Jurkat, Clone E6-1 (cell line): ENCODE results near the gene PPARD.
"Not testable (repeated sequence)": the region's sequence is repeated elsewhere in the genome, so short reads cannot be mapped to it uniquely, and the experiment has no call there.

Experiments used
- DNase-seq: peaks from one replicate; pipeline ENCODE4 v3.0.0-alpha.2; 2011; ENCODE audit warnings: low read depth, low spot score
- H3K4me3 ChIP-seq: 2 replicates; pipeline ENCODE4 v1.5.1; 2011; ENCODE audit warnings: mild to moderate bottlenecking, low read length, control low read depth, moderate library complexity

PPARD gene

DNA sequence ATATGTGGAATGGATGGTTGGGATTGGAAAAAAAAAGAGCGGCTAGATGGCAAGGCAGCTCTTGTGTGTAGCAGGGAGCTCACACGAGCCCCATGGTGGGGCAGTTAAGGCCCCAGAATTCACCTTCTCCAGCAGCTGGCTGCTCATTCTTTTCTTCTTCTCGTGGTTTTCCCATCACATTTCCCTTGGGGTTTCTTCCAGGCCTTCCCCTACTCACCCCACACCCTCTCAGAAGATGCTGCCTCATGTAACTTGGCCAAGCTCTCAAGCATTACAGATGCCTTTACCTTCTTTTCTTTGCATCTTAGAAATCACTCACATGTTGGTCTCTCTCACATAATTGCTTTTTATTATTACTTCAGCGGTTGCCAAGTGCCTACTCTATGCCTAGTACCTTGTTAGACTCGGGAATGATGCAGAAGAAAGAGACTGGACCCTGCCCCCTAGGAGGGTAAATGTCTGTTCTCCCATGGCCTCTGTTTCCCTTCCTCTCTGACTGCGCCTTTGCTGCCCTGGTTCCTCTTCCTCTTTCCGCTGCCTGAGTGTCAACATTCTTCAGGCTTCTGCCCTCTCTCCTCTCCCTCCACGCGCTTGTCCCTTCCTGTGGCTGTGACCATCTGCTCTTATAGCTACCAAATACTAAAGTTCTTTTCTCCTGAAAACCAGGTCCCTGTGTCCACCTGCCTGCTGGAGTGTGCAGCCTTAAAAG is 28.6 kb downstream of the PPARD start:
- no peak overlapping the region for H3K4me3 ChIP-seq
- DNase-seq = no peak

DNA sequence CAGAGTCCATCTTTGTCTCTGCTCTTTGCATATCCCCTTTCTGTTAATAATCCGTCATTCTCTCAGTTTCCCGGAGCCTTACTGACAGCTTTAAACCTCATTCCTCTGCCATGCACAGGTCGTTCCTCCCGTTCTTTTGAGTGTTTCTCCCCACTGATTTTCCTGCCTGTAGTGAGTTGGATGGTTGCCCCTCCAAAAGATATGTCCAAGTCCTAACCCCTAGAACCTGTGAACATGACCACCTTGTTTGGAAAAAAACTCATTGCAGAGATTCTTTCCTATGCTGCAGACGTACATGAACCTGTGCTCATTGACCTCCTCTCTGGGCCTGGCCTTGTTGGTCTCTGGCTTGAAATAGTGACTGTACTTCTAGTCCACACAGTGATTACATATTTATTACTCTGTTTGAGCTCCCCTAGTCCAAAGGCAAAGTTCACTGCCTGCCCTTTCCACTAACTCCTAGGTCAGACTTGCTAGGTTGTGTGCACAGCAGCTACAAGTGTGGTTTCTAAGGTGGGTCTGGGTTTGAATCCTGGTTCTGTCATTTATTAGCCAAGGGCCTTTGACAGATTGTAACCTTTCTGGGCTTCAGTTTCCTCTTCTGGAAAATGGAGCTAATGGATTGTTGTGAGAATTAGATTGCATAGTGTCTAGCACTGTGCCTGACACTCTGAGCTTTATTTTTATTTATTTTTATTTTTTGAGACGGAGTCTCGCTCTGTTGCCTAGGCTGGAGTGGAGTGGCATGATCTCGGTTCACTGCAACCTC is 29.3 kb downstream of the PPARD start:
- no peak overlapping the region for H3K4me3 ChIP-seq
- no peak for DNase-seq

DNA sequence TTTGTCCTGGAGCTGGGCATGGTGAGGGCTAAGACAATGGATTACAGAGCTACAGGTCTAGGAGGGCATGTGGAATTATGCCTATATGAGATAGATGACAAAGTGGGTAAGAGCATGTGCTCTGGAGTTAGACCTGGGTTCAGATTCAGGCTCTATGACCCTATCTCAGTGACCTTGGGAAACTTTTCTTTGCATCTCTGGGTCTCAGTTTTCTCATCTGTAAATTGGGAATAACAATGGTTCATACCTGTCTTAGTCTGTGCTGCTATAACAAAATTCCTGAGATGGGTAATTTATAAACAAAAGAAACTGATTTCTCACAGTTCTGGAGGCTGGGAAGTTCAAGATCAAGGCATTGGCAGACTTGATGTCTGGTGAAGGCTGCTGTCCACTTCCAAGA is 30.3 kb downstream of the PPARD start:
- H3K4me3 ChIP-seq = no peak overlapping the region

DNA sequence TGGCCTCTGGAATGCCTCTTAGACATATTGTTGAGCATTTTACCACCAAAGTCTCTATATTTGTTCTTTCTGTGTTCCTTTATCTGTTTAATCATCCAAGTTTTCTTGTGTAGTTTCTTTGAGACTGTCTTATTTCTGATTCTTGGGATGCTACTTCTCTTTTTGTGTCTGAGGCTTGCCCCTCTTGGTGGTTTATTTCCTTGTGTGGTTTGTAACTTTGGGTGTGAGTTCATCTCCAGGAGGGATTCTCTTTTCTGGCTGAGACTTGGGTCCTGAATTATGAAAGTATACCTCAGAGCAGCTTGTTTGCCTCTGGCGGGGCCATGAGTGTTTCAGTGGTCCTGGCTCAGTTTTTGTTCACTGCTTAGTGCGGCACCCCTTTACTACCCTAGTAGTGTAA is 33.9 kb downstream of the PPARD start:
- H3K4me3 ChIP-seq = no peak overlapping the region

More for the DNA sequence above, 30.3 kb downstream of the PPARD start:
- DNase-seq = no peak

DNA sequence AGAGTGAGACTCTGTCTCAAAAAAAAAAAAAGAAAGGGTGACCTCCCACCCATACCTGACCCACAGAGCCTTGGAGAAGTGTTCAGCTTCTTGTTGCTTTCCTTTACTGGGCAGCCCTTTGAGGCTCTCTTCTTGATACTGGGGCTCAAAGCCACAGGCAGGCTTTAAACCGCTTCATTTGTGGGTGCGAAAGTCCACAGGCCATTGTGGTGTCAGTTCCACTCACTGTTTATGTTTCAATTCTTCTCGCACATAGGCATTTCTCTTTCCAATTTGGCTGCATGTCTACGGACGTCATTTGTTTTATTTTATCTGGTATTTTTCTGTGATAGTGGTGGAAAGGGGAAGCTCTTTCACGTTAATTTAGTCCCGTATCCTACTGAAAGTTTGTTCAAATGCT is 34.6 kb downstream of the PPARD start:
- DNase-seq = no peak
- H3K4me3 ChIP-seq = no peak overlapping the region

More for the DNA sequence above, 33.9 kb downstream of the PPARD start:
- DNase-seq = no peak

DNA sequence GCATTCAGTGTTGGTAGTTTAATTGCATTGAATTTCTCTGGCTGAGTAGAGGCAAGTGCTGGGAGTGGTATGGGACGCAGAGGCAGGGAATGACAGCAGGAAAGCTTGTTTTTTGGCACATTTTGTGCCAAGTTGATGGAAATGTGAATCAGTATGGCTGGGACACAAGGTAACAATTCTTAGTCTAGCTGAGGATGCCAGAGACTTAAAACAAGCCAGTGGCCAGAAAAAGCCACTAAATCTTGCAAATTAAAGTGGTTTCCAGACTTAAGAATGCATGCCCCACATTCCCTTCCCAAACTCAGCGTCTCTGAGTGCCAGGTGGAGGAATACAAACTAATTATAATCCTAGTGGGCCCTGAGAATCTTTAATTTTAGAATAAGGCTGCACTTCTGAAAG is 35.9 kb downstream of the PPARD start:
- no peak overlapping the region for H3K4me3 ChIP-seq
- no peak for DNase-seq

DNA sequence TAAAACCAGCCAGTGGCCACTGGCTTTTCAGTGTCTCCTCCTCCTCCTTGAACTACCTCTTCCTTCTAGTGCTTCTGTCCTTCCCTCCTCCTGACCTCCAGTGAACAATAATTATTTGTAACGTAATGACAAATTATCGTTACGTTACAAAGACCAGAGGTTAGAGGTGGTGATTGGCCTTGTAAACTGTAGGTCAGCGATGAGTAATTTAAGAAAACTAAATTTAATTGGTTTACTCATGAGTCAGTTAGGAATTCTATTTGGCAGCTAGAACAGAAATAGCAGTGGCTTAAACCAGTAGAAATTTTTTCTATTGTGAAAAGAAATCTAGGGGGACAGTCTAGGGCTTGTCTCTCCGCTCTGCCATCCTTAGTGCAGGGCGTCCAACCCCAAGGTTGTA is 38.8 kb downstream of the PPARD start:
- DNase-seq = no peak
- H3K4me3 ChIP-seq = no peak overlapping the region

DNA sequence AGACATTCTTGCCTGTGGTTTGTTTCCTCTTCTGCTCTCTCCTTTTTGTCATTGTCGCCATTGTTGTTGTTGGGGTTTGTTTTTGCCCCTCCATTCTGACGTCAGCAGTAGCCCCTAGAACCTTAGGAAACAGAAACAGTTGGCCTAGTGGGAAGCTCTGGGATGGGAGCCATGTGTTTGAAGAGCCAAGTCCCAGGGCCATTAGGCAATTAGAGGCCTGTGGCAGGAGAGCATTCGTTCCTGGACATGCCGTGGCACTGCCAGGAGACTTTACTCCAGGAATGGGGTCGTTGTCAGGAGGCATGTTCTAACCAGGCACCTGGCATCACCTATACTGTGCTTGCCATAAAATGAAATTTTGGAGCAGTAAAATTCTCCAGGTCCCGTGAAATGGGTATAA is 39.7 kb downstream of the PPARD start:
- DNase-seq = no peak
- no peak overlapping the region for H3K4me3 ChIP-seq

DNA sequence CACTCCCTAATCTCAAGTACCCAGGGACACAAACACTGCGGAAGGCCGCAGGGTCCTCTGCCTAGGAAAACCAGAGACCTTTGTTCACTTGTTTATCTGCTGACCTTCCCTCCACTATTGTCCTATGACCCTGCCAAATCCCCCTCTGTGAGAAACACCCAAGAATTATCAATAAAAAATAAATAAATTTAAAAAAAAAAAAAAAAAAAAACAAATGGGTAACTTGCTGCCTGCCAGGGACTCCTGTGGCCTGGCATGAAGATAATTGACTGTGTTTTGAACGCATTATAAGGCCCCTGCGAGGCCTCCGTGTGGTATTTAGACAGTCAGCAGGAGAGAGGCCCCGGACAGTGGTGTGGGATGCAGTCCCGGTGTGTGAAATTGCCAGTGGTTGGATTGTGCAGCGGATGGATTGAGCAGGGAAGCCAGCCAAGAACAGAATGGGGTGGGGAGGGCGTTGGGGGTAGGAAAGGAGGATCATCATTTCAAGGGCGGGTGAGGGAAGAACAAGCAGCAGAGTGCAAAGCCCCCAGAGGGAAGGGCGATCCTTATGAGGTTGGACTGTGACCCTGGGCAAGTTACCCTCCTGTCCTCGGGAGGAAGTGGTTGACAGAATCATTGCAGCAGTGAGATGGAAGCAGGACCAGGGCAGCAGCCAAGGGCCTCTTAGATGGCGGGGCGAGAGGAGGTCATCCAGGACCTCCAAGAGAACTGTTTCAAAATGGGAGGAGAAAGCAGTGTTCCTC is 43.3 kb downstream of the PPARD start:
- no peak for DNase-seq
- H3K4me3 ChIP-seq = no peak overlapping the region

DNA sequence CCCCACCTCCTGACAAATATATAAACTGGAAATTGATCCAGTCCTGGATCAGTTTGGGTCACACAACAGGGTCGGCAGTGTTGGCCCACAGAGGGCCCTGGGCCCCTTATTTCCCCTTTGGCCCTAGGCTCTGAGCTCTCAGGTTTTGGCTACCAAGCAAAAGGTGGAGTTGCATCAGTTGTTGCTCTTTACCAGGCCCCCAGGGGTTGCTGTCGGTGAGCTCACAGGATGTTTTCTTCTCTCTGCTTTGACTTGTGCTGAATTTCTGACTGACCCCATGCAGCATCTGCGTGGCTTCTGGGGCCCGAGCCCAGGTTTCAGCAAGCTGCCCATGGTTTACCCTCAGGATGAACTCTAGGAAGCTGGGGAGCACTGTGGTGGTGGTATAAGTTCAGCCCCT is 44.6 kb downstream of the PPARD start:
- DNase-seq = no peak

DNA sequence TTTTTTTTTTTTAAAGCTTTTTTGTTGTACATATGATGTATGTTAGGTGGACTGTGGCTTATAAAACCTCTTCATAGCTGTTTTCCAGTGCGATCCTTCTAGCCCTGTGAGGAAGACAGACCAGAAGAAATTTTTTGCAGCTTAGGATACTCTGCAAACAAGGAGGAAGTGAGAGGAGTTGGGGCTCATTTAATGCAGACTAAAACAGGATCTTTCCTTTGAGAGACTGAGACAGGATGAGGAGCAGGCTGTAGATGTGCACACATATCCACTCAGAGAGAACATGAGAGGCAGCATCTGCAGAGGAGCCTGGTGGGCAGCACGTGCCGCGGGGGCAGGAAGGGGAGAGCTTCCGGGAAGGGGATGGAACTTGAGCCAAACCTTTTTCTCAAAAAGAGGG is 45.7 kb downstream of the PPARD start:
- DNase-seq = no peak

More for the DNA sequence above, 44.6 kb downstream of the PPARD start:
- H3K4me3 ChIP-seq = no peak overlapping the region

DNA sequence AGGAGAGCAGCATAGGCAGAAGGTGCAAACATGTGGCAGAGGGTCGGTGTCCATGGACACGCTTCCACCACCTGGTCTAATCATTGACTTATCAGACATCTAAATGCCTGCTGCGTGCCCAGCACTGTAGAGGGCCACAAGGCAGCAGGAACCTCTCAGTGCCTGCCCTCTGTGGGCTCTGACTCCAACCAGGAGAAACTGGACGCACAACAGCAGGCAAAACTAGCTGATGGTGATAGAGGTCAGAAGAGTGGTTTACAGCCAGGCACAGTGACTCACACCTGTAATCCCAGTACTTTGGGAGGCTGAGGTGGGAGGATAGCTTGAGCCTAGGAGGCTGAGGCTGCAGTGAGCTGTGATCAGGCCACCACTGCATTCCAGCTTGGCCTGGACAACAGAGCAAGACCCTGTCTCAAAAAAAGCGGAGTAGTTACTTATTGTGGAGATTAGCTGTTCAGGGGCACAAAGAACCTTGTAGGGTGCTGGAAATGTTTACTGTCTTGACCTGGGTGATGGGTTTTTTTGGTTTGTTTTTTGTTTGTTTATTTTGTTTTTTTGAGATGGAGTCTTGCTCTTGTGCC is 46.5 kb downstream of the PPARD start:
- H3K4me3 ChIP-seq = no peak overlapping the region
- DNase-seq = no peak

More for the DNA sequence above, 45.7 kb downstream of the PPARD start:
- H3K4me3 ChIP-seq = no peak overlapping the region

DNA sequence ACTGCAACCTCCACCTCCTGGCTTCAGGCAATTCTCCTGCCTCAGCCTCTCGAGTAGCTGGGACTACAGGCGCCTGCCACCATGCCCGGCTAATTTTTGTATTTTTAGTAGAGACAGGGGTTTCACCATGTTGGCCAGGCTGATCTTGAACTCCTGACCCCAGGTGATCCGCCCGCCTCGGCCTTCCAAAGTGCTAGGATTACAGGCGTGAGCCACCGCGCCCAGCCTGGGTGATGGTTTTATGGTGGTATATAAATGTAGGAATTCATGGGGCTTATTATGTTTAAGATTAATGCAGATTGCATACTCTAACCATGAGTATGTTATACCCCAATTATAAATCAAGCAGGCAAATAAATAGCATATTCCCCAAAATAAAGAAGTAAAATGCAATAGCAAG is 47.0 kb downstream of the PPARD start:
- DNase-seq, H3K4me3 ChIP-seq: not testable (repeated sequence)

DNA sequence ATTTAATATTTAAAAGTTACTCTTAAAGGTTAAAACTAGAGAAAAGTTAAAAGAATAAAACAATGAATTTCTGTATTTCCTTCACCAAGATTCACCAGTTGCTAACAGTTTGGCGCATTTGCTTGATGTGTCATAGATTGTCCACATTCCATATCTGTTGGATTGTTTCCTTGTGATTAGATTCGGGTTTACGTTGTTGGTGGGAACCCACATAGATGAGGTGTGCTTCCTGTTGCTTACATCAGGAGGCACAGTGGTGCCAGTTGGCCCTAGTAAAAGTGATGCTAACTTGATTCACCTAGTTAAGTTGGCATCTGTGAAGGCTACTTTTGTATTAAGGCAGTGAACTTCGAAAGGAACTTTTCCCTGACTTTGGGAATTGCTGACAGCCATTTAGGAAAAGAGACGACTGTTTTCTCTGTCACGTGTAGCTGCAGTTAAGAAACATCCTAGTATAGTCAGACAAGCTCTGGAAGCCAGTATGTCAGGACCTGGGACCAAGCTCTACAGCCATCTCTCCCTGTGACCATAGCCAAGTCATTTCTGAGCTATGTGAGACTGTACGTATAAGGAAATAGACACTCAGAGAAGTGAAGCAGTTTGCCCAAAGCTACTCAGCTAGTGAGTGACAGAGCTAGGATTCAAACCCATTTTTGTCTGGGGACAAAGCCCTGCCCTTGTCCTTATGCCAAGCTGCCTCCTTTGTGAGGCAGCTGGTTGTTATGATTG is 49.0 kb downstream of the PPARD start:
- peak; percentile 36 for DNase-seq
- no peak overlapping the region for H3K4me3 ChIP-seq

DNA sequence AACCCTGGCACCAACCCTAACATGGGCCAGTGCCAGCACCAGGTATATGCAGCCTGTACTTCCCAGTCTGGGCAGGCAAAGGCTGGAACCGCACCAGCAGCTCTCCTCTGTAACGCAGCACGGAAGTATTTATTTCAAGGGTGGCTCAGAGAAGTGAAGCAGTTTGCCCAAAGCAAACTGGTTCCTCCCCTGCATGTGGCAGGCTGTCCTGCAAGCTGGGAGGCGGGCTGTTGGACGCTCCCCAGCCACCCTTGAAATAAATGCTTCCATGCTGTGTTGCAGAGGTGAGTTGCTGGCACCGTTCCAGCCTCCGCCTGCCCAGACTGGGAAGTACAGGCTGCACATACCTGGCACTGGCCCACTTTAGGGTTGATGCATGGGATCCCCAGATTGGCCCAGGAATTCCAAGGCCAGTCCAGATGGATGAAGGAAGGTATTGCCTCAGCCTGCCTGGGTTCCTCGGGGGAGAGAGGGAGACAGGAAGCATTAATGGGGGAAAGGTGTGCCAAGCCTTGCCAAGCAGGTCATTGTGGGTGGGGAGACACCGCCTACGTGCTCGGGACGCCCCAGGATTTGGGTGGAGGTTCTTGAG is 49.8 kb downstream of the PPARD start:
- DNase-seq = no peak
- H3K4me3 ChIP-seq = no peak overlapping the region

DNA sequence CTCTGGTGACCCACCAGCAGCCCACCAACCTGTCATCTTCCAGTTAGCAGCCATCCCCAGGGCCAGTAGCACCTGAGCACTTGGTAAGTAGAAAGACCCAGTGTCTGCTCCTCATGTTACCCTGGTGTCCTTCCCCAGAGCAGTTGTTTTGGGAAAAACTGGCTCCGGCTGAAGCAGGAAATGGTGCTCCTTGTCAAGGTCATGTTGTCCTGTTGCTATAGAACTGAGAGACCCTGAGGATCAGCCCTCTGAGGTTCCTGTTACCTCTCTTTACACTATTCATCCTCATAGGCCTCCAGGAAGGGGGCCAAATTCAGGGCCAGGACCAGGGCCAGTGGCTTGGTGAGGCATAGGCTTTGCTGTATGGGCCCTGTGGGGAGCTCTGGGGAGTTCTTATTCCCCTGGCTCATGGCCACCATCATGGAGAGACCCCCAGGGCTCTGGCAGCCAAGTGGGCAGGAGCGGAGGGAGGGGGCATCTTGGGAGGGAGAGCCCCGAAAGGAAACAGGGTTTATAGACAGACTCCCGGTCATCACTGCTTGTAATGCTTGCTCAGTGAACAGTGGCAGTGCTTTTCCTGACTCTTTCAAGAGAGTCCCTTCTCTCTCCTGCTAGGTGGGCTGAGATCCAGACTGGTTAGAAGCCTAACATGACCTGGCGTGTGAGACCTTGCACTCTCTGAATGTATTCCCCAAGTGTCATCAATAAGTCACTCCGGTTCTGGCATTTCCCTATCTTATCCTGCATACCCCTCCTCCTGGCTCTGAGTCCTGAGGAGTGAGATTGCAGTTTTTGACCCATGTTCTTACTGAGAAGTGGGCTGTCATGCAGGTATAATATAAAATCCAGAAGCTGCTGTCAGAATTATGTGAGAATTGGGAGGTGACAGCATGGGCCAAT is 50.7 kb downstream of the PPARD start:
- H3K4me3 ChIP-seq = no peak overlapping the region
- no peak for DNase-seq

DNA sequence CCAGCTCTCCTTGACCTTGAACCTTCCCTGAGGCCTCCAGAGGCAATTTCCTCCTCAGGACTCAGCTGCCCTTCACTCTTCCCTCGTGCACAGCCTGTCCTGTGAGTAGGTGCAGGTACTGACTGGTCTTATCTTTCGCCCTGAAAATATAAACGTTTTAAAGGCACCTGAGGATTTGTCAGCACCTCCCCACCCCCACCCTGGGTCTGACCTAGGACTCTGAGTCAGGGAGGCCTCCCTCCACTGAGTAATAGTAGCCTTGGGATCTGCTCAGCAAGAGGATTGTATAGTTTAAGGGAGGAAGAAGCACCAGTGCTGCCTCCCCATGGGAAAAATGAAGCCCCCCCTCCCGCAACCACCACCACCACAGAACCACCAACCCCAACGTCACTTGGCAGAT is 54.6 kb downstream of the PPARD start:
- no peak overlapping the region for H3K4me3 ChIP-seq
- DNase-seq = peak; percentile 11
